ENCODE data around the gene EIF4H. TPM values are rescaled to one million over a fixed set of nuclear protein-coding genes. Genes with fewer than 3 reads are reported as not detected.

Gene EIF4H
- total and polyA plus RNA-seq, 2 experiments from 2014 or later: 183 to 309 TPM

- TF ChIP-seq EZH2 (IDR thresholded peaks at IDR 0.05; ENCODE audit: low read depth, unreplicated experiment): no peak
- no peak for TF ChIP-seq ZNF331 (CRISPR knock-in tag; IDR thresholded peaks at IDR 0.05; ENCODE audit: low read depth)
- TF ChIP-seq EZH2phosphoT487 (IDR thresholded peaks at IDR 0.05; ENCODE audit: unreplicated experiment): no peak
- no peak for TF ChIP-seq ETS1 (IDR thresholded peaks at IDR 0.05)
- no peak for TF ChIP-seq POLR2AphosphoS5 (IDR thresholded peaks at IDR 0.05; ENCODE audit: low read depth)
- TF ChIP-seq REST (IDR thresholded peaks at IDR 0.05; ENCODE audit: unreplicated experiment): no peak
These were observed 6.7 kb downstream of the EIF4H start (continued) for GRCh38 chr7:74180866-74181265.

- H3K4me1 Mint-ChIP-seq: peaks cover 50% of the 10 kb centered on the region
- Histone ChIP-seq H3F3A (replicated peaks; ENCODE audit: low read depth) (peaks cover 20% of the 10 kb centered on the region; the same call in 1 of the 2 replicates), H3K79me2 (replicated peaks; ENCODE audit: insufficient read depth) (peaks cover 100% of the 10 kb centered on the region), H3K4me1 (ENCODE audit: insufficient read depth) (peaks cover 41% of the 10 kb centered on the region), H3K27ac (ENCODE audit: low read depth) (peak overlapping the region; percentile 51; the same call in 1 of the 2 replicates), H3K4me3 (no peak overlapping the region), H4K20me1 (replicated peaks; ENCODE audit: insufficient read depth) (peaks cover 91% of the 10 kb centered on the region), H2AFZ (no peak overlapping the region), H3K4me2 (no peak overlapping the region), H3K27me3 (ENCODE audit: insufficient read depth) (no peaks in the 10 kb centered on the region), H3K36me3 (ENCODE audit: insufficient read depth) (peaks cover 1% of the 10 kb centered on the region; the same call in 1 of the 2 replicates), H3K9me2 (ENCODE audit: insufficient read depth) (no peaks in the 10 kb centered on the region)
- DNase-seq (ENCODE audit: low spot score) (no peak), ATAC-seq (no peak)
- H3K4me3 Mint-ChIP-seq: no peak overlapping the region
- H3K9me3 Mint-ChIP-seq: no peaks in the 10 kb centered on the region; the same call in 2 of the 3 replicates
- H3K27ac Mint-ChIP-seq: no peak overlapping the region
- H3K36me3 Mint-ChIP-seq (ENCODE audit: low read depth): peaks cover 37% of the 10 kb centered on the region; the same call in 2 of the 3 replicates
- peaks cover 2% of the 10 kb centered on the region for H3K27me3 Mint-ChIP-seq (ENCODE audit: insufficient read depth, low read depth, poor library complexity)
- TF ChIP-seq ZNF331 (CRISPR knock-in tag; IDR thresholded peaks at IDR 0.05; ENCODE audit: low read depth) (no peak), EZH2 (IDR thresholded peaks at IDR 0.05; ENCODE audit: low read depth, unreplicated experiment) (no peak), NANOG (IDR thresholded peaks at IDR 0.05; ENCODE audit: borderline replicate concordance) (no peak), STAT1 (IDR thresholded peaks at IDR 0.05; ENCODE audit: unreplicated experiment) (no peak), ETS1 (IDR thresholded peaks at IDR 0.05) (no peak), CREB1 (CRISPR knock-in tag; IDR thresholded peaks at IDR 0.05; ENCODE audit: low read depth) (no peak), POLR2AphosphoS5 (IDR thresholded peaks at IDR 0.05; ENCODE audit: low read depth) (no peak), ZNF114 (CRISPR knock-in tag; IDR thresholded peaks at IDR 0.05) (no peak), ZNF462 (CRISPR knock-in tag; IDR thresholded peaks at IDR 0.05) (no peak), JUNB (IDR thresholded peaks at IDR 0.05; ENCODE audit: unreplicated experiment) (no peak)
These were observed 7.7 kb downstream of the EIF4H start for GRCh38 chr7:74181821-74182220.

All from GM23338 (cell line).